NCI-H226 (cell line): ENCODE data around the gene SCCPDH.
"Not testable (repeated sequence)": the region's sequence is repeated elsewhere in the genome, so short reads cannot be mapped to it uniquely, and the experiment has no call there.

Experiments
- DNase-seq: peaks from one replicate; pipeline ENCODE4 v3.0.0-alpha.2; 2015

SCCPDH gene, protein sequence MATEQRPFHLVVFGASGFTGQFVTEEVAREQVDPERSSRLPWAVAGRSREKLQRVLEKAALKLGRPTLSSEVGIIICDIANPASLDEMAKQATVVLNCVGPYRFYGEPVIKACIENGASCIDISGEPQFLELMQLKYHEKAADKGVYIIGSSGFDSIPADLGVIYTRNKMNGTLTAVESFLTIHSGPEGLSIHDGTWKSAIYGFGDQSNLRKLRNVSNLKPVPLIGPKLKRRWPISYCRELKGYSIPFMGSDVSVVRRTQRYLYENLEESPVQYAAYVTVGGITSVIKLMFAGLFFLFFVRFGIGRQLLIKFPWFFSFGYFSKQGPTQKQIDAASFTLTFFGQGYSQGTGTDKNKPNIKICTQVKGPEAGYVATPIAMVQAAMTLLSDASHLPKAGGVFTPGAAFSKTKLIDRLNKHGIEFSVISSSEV

DNA sequence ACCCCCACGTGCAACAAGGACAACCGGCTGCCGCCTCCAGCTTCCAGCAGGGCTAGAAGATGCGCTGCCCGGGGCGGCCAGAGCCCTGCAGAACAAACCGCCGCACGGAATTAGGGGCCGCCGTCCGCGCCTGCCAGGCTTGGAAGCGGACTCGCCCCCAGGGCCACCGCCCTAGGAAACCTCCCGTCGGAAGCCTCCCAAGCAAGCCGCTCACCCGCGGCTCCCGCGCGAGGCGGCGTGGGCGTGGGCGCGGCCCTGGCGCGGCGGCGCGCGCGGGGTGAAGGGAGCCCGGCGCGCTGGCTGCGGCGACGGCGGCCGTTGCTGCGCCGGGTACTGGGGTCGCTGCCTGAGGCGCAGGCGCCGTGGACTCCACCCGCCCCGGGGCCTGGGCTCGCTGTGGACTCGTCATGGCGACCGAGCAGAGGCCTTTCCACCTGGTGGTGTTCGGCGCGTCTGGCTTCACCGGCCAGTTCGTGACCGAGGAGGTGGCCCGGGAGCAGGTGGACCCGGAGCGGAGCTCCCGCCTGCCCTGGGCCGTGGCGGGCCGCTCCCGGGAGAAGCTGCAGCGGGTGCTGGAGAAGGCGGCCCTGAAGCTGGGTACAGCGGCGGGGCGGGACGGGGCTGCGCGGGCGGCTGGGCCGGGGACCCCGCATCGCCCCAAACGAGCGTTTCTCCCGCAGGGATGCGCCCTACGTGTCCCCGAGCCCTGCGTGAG is at the start of gene SCCPDH:
TSS of gene SCCPDH (plus strand) at position 394 of the 715 bp plus-strand sequence. CDS start at position 408, 14 bp downstream.
- peak; percentile 49 for DNase-seq

DNA sequence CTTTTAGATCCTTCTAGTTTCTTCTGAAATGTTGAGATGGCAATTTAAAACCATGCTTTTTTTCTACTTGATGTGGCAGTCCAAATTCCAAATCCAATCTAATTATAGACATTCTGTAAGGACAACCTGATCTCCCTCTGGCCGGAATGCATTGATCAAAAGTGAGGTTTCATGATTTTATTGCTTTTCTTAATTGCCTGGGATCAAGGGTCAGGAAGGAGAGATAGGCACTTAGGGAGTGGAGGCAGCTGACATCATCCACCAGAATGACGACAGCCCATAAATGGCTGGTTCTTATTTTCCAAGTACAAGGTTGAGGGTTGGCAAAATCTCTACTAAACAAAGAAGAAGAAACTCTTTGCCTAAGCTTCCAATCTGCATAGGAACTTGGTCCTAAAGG is 46.4 kb upstream of the SCCPDH start:
- DNase-seq = no peak

DNA sequence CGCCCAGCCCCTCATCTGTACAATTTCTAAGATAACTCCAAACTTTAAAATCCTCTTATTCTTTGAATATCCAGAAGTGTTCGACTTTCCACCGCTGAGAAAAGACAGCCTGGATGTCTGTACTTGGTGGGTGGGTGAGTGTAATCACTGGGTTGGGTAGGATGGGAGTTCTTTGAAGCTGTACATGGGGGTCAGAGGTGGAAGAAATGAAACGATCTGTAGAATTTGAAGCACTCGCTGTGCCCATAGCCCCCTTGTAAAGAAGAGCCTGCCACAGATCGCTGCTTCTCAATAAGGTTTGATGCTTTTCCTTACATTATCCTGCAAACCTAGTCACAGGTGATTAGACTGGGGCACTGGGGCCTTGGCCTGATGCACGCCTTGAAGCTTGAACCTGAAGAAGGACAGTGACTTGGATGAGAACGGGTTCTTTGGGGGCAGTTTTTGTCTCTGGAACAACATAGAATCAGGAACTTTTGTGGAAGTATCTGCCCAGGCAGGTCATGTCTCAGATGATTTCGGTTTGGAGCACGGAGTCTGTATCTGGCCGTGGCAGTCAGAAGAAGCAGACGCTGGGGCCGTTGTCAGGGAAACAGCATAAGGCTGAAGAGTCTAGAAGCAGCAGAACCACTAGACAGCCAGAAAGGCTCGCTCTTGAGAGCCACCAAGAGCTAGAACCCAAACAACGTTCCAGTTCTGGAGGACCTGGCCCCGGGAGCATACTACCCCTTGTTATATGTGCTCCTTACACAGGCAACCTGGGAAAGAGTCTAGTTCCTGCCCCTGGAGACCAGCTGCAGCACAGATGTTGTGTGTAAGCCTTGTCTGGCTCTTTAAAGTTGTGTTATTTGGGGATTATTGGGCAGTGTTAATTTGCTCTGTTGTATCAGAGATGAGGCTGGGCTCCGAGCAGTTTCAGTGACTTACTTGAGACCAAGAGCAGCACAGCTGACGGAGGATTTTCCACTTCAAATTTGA is 45.1 kb upstream of the SCCPDH start:
- no peak for DNase-seq

DNA sequence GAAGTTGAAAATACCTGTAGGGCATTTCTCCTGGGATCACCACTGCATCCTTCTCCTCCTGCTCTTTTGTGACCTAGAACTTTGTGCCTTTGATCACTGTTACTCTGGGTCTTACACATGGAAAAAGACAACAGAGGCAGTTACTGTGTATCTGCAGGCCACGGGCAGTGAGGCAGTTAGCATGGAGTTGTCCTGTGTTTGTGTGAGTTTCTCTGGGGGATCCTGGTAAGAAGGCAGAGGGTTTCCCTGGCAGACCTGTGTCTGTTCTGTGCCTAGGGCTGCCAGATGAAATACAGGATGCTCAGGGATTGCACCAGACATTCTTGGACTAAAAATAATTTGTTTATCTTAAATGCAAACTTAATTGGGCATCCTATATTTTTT is 44.4 kb upstream of the SCCPDH start:
- DNase-seq = no peak

DNA sequence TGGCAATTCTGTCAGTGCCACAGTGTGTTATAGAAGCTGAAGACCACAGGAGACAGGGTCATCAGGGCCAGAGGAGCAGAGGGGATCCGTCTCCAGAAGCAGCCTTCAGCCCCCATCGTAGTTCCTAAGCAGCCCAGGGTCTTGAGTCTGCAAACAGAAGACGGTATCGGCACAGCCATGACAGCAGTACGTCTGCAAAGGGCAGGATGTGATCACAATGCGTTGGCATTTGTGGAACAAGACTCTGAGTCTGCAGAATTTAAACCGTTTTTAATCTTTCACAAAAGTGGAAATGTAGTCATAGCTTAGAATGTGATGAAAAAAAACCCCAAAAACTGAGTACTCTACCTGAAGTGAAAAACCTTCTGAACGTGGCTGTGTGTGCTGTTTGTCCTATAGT is 44.0 kb upstream of the SCCPDH start:
- DNase-seq = no peak

DNA sequence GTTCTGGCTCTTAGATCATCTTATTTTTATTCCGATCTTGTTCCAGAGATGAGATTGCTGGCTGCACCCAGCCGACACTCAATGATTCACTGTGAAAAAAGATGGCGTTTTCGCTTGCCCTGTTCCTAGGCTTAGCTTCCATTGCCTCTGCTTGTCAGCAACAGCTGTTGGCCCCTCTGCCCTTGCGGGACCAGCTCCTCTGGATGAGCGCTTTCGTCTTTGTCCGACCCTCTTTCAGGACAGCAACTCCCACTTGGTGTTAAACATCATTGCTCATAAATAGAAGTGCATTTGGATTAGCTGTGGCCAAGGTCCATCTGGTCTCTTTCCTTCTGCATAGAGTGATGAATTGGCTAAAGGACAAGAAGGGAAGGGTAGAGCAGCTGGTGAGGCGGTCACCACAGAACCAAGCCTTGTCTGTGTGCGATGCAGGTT is 43.5 kb upstream of the SCCPDH start:
- DNase-seq = no peak

DNA sequence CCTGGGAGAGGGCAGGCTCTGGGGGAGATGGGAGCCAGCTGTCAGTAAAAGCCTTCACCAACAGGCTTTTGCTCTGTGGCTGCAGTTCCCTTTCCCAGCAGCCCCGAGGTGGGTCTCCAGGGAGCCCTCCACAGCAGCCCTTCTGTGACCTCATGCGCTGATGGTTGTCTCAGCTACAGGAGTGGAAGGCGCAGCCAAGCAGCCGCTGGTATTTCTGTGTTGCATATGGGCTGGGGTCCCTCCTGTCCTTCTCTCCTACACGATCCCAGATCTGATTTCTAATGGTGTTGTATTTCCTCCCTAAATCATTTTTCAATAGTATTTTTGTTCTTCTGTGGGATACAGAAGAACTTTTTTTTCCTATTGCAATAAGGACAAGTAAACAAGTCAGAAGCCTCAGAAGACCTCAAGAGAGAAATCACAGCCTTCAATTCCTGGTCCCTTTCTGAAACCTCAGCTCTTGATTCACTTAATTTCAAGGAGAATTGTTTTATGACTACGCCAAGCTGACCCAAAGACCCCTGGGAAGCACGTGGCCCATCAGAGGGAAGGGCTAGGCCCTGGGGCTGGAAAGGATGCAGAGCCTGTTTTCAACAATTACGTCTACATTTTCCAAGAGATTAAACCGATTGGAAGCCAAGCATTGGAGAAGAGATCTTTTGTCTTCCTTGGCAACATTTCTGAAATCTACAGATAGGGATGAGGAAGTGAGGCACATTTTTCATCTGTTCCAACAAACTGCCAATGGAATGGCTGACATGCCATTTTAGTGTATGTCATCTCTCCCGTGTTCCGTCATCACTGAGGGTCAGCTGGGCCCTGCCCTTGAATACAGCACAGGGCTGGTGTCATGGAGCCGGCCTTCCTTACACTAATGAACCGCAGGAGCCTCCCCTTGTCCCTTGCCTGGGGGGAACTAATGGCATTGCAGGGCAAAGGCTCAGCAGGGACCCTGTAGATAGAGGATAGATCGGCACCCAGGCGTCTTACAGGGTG is 42.0 kb upstream of the SCCPDH start:
- DNase-seq = no peak

DNA sequence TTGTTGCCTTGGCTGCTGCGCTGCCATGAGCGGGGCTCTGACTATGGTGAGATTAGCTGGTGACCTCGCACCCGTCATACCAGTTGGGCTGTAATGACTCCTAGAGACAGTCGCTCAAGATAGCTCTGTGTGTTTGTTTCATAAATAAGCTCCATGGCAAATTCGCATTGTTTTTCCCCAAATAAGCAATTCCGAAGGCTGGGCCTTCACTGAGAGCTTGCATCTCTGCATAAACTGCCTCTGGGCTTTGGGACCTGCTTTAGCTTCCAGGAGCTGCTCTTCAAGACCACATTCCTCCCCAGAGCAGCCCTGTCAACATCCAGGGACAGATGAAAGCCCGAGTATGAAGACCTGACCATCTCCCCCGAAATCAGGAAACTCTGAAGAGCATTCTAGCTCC is 40.7 kb upstream of the SCCPDH start:
- no peak for DNase-seq

DNA sequence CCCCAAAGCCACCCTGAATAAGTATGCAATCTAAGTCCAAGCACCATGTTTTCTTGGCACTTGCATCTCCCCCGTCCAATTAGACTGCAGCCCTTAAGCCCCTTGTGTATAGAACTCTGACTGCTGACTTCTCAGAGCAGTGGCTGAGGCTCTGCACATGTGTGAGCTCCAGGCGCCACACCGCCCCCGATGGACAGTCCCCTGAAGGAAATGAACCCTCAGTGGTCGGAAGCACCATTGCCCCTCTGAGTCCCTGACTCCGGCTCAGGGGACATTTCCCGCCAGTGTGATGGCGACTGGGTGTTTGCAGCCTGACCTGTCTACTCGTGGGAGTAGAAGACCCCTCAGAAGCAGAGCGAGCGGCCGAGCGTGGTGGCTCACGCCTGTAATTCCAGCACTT is 37.2 kb upstream of the SCCPDH start:
- no peak for DNase-seq

DNA sequence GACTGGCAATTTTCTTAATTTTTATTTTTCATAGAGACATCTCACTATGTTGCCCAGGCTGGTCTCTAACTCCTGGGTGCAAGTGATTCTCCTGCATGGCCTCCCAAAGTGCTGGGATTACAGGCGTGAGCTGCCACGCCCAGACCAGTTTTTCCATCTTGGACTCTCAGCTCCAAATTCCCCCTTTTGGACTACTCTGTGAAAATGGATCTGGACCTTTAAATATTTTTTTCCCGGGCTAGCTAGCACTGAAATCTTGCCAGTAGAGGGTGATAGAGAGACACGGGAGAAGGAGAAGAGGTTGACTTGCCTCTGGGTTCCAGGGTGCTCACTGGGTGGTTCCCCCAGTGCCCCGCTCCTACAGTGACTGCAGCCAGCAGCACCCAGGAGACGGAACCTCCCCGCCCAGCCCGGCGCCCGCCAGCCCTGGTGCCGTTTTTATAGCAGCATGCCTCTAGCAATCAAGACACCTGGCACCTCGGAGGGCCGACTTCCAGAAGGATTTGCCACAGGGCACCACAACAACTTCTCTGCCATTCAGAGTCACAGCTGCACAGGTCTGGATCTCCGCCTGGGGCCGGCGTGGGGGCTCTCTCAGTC is 34.7 kb upstream of the SCCPDH start:
- DNase-seq = peak; percentile 60

DNA sequence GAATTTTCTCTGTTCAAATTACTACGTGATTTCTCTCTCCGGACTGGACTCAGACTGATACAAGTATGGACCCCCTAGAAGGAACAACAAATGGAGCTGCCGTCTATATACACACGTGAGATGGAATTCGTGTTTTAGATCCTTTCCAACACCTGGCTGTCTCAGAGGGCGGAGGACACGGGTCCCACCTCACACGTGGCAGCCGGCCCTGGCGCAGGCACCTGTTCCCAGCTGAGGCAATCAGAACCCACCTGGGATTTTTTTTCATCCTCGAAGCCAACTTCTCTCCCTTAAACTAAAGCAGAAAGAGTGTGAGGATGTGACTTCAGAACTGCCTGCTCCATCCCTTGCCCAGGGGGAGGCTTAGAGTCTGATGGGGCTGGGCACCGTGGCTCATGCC is 34.1 kb upstream of the SCCPDH start:
- no peak for DNase-seq

DNA sequence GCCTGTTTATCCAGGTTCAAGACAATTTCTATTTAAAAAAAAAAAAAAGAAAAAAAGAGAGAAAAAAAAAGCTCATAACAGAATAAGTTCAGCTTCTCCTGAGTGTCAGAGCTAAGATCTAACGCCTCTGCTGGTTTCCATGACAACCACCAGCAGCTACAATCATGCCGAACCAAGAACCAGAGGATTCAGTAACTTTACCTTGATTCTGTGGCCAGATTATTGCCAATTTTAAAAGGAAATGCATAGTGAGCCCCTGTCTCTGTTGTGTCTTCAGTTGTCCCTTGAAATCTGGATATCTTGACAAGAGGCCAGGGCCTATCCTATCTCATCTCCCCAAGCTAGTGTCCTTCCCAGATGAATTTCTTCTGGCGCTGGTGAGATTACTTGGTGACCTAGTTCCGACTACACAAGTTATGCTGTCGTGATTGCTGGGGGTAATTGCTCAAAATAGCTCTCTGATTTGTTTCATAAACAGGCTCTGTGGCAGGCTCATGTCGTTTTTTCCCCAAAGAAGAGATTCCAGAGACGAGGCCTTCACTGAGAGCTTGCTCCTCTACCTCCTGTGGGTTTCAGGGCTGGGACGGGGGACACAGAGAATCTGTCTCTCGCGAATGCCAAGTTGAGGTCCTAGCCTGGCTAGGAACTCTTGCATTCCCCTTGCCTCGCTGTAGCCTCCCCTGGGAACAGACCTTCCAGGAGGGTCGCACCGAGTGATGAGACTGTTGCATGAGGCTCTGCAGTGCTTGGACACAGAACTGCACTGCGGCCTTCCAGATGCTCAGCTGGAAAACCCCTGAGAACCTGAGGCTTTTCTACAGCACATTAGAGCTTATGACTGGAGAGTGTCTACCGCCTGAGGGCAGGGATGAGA is 32.4 kb upstream of the SCCPDH start:
- no peak for DNase-seq

DNA sequence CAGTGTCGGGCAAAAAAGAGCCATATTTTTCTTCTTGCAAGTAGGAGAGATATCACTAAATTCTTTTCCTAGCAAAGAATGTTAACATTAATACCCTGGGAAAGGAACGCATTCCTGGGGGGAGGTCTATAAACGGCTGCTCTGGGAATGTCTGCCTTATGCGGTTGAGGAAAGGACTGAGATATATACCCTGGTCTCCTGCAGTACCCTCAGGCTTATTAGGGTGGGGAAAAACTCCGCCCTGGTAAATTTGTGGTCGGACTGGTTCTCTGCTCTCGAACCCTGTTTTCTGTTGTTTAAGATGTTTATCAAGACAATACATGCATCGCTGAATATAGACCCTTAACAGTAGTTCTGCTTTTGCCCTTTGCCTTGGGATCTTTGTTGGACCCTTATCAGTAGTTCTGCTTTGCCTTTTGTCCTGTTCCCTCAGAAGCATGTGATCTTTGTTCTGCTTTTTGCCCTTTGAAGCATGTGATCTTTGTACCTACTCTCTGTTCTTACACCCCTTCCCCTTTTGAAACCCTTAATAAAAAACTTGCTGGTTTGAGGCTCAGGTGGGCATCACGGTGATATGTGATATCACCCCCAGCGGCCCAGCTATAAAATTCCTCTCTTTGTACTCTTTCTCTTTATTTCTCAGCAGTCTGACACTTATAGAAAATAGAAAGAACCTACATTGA is 29.9 kb upstream of the SCCPDH start:
- not testable (repeated sequence) for DNase-seq

DNA sequence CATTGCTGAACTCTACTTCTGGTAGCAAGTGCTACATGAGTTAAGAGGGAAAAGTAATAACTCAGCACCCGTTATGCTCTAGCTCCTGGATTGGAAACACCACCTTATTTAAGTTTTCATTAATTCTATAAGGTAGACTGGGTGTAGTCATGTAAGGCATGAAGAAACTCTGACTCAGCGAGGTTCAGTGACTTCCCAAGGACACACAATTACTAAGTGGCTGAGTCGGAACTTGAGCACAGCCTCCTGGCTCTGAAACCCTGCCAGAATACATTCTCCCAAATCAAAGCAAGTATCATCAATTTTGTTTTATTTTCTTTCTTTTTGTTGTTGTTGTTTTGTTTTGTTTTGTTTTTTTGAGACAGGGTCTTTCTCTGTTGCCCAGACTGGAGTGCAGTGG is 29.1 kb upstream of the SCCPDH start:
- DNase-seq = no peak

DNA sequence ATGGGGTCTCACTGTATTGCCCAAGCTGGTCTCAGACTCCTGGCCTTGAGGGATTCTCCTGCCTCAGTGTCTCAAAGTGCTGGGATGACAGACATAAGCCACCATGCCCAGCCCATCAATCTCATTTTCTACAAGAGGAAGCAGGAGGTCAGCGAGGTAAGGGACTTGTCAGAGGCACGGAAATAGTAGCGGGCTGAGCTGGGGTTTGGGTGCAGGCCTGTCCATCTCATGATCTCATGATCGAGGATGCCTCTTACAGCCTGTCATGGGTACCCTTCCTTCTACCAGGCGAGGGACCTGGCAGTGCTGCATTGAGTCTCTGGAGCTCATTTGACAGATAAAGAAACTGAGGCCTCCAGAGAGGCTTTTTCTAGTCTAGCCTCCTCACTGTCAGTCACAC is 28.5 kb upstream of the SCCPDH start:
- DNase-seq = no peak

DNA sequence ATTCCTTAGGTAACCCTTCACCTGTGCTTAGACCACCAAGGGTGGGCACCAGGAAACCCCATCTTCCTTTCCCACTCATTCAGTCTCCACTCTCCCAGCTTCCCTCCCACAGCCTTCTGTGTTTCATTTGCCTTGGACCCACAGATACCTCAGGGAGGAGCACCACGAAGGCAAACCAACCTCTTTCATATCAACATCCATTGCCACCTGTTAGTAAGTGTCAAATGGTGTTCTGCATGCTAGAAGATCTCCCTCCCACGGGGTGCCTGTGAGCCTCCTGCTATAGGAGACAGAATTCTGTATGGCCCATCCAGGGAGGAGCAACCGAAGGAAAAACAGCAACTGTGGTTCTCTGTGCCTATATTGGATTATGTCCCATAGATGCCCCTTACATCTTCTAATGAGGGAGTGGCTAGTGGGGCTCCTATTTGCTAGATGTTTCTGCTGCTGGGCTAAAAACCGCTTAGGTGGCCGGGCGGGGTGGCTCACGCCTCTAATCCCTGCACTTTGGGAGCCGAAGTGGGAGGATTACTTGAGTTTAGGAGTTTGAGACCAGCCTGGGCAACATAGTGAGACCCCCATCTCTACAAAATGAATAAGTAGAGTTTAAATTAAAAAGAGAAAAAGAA is 25.6 kb upstream of the SCCPDH start:
- no peak for DNase-seq

DNA sequence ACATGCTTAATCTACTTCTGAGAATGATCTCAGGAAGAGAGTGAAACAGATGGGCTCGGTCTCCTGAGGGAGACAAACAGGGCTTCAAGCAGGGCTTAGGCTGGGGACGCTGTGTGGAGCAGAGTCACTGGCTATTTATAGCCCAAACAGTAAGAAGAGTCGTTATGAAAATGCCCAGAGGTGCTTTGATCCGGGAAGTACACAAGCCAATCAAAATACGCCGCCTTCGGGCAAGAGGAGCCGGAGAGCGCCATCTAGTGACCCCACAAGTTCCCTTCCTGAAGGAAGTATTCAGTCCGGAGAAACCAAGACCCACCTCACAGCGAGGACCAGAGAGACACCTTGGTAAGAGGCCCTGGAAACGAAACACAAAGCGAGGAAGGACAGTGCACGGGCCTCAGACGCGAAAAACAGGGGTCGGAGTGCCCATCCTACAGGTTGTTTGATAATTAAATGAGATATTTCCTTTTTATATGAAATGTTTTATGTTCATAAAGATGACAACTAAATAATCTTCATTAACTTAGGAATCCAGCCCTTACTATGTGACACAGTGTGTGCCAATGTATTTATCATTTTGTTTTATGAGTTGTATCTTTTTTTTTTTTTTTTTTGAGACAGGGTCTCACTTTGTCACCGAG is 25.0 kb upstream of the SCCPDH start:
- peak; percentile 75 for DNase-seq

DNA sequence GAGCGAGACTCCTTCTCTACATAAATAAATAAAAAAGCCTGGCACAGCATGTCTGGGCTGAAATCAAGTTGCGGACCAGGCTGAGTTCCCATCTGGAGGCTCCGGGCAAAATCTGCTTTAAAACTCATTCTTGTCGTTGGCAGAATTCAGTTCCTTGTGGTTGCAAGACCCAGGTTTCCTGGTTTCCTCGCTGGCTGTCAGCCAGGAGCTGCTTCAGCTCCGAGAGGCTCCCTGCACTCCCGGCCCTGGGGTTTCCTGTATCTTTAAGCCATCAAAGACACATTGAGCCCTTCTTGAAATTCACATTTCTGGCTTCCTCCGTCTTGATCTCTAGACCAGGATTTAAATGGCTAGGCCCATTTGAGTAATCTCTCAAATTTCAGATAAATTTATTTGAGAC is 20.6 kb upstream of the SCCPDH start:
- DNase-seq = peak; percentile 16

DNA sequence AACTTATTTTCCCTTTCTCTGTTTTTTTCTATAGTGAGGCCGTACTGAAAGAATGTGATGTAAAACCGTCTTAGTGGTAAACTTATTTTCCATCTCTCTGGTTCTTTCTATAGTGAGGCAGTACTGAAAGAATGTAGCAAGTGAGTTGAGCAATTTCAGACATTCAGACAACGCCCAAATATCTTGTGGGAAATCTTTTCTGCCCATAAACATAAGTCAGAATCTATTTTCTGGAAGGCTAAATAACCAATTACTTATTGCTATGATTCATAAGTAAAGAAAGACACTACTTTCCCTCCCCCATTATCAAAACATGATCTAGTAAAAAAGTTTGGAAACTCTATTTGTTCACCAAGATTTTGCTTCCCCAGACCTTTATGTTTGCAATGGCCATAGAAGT is 18.8 kb upstream of the SCCPDH start:
- DNase-seq = peak; percentile 85
